WTC11 (cell line): Measurements from ENCODE around the gene ASIC1.

ENCODE experiments used
- CBFB ChIP-seq: sonication (generic); formaldehyde crosslinking; IDR thresholded peaks from 2 replicates; pipeline ENCODE4 v1.8.1; 2022; ENCODE audit warnings: mild to moderate bottlenecking, low read depth, missing genetic modification reagents
- FOXJ3 ChIP-seq: sonication (generic); formaldehyde crosslinking; IDR thresholded peaks from 2 replicates; pipeline ENCODE4 v1.9.0; 2021; ENCODE audit warnings: missing genetic modification reagents, mild to moderate bottlenecking, borderline replicate concordance
- SMAD4 ChIP-seq: sonication (generic); formaldehyde crosslinking; IDR thresholded peaks from 2 replicates; pipeline ENCODE4 v1.8.0; 2022; ENCODE audit warnings: mild to moderate bottlenecking, missing genetic modification reagents
- TCF7 ChIP-seq: sonication (generic); formaldehyde crosslinking; IDR thresholded peaks from 2 replicates; pipeline ENCODE4 v1.8.0; 2022; ENCODE audit warnings: mild to moderate bottlenecking, low read depth, missing genetic modification reagents, moderate library complexity
- ZNF232 ChIP-seq: sonication (generic); formaldehyde crosslinking; IDR thresholded peaks from 2 replicates; pipeline ENCODE4 v1.8.0; 2022; ENCODE audit warnings: mild to moderate bottlenecking, missing genetic modification reagents
- ZNF416 ChIP-seq: fragments of 250-450 bp; sonication (Bioruptor Pico); IDR thresholded peaks from 2 replicates; pipeline ENCODE4 v1.9.0; 2021; ENCODE audit warnings: mild to moderate bottlenecking, inconsistent platforms
- TF ChIP-seq, protein P1 (sequence below): fragments of 200-600 bp; IDR thresholded peaks from 2 replicates; pipeline ENCODE4 v1.8.0; 2022; ENCODE audit warnings: antibody characterized with exemption
- TF ChIP-seq, protein P2 (sequence below): sonication (generic); formaldehyde crosslinking; IDR thresholded peaks from 2 replicates; pipeline ENCODE4 v1.8.0; 2023; ENCODE audit warnings: missing genetic modification reagents
- TF ChIP-seq, protein P3 (sequence below): sonication (generic); formaldehyde crosslinking; IDR thresholded peaks from 2 replicates; pipeline ENCODE4 v1.8.1; 2022; ENCODE audit warnings: mild to moderate bottlenecking, moderate library complexity, missing genetic modification reagents
- TF ChIP-seq, protein P4 (sequence below): sonication (generic); formaldehyde crosslinking; IDR thresholded peaks from 2 replicates; pipeline ENCODE4 v1.8.1; 2023; ENCODE audit warnings: mild to moderate bottlenecking, missing genetic modification reagents, moderate library complexity
- TF ChIP-seq, protein P5 (sequence below): sonication (generic); formaldehyde crosslinking; IDR thresholded peaks from 2 replicates; pipeline ENCODE4 v1.8.1; 2023; ENCODE audit warnings: mild to moderate bottlenecking, missing genetic modification reagents
- TF ChIP-seq, protein P6 (sequence below): sonication (generic); formaldehyde crosslinking; IDR thresholded peaks from 2 replicates; pipeline ENCODE4 v1.8.1; 2023; ENCODE audit warnings: mild to moderate bottlenecking, moderate library complexity, missing genetic modification reagents

DNA sequence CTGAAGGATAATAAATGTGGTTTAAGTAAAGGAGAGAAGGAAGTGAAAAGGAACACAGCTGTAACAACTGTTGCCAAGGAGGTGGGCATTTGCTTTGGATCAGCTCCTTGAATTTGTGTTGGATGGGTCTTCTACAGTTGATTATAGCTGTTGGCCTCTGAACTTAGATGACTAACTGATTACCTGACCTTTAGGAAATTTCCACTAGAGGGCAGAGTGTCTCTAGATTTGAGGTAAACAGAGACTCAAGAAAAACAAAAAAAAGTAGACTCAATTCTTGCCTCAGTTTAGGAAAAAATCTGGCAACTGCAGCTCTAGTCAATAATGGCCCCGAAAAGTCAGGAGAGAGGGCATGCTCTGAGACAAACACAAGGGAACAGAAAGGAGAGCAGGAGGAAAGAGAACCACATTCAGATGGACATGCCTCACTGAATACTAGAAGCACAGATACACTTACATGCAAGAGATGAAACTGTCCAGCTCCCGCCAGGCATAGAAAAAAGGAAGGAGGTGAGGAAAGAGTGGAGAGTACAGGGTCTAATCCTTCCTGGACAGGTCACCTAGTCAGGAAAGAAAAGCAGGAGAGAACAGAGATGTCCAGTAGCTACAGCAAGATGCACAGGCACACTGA lies 75.2 kb downstream of the ASIC1 start:
- TF ChIP-seq, protein P1, sequence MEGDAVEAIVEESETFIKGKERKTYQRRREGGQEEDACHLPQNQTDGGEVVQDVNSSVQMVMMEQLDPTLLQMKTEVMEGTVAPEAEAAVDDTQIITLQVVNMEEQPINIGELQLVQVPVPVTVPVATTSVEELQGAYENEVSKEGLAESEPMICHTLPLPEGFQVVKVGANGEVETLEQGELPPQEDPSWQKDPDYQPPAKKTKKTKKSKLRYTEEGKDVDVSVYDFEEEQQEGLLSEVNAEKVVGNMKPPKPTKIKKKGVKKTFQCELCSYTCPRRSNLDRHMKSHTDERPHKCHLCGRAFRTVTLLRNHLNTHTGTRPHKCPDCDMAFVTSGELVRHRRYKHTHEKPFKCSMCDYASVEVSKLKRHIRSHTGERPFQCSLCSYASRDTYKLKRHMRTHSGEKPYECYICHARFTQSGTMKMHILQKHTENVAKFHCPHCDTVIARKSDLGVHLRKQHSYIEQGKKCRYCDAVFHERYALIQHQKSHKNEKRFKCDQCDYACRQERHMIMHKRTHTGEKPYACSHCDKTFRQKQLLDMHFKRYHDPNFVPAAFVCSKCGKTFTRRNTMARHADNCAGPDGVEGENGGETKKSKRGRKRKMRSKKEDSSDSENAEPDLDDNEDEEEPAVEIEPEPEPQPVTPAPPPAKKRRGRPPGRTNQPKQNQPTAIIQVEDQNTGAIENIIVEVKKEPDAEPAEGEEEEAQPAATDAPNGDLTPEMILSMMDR = no peak
- no peak for TF ChIP-seq ZNF416 (CRISPR knock-in tag)
- TF ChIP-seq, protein P2, sequence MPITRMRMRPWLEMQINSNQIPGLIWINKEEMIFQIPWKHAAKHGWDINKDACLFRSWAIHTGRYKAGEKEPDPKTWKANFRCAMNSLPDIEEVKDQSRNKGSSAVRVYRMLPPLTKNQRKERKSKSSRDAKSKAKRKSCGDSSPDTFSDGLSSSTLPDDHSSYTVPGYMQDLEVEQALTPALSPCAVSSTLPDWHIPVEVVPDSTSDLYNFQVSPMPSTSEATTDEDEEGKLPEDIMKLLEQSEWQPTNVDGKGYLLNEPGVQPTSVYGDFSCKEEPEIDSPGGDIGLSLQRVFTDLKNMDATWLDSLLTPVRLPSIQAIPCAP (CRISPR knock-in tag) = no peak
- TF ChIP-seq, protein P3, sequence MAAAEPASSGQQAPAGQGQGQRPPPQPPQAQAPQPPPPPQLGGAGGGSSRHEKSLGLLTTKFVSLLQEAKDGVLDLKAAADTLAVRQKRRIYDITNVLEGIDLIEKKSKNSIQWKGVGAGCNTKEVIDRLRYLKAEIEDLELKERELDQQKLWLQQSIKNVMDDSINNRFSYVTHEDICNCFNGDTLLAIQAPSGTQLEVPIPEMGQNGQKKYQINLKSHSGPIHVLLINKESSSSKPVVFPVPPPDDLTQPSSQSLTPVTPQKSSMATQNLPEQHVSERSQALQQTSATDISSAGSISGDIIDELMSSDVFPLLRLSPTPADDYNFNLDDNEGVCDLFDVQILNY (CRISPR knock-in tag) = no peak
- TF ChIP-seq, protein P4, sequence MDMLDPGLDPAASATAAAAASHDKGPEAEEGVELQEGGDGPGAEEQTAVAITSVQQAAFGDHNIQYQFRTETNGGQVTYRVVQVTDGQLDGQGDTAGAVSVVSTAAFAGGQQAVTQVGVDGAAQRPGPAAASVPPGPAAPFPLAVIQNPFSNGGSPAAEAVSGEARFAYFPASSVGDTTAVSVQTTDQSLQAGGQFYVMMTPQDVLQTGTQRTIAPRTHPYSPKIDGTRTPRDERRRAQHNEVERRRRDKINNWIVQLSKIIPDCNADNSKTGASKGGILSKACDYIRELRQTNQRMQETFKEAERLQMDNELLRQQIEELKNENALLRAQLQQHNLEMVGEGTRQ (CRISPR knock-in tag) = no peak
- no peak for TF ChIP-seq TCF7 (CRISPR knock-in tag)
- no peak for TF ChIP-seq ZNF232
- no peak for TF ChIP-seq SMAD4 (CRISPR knock-in tag)
- no peak for TF ChIP-seq FOXJ3 (CRISPR knock-in tag)
- TF ChIP-seq, protein P5, sequence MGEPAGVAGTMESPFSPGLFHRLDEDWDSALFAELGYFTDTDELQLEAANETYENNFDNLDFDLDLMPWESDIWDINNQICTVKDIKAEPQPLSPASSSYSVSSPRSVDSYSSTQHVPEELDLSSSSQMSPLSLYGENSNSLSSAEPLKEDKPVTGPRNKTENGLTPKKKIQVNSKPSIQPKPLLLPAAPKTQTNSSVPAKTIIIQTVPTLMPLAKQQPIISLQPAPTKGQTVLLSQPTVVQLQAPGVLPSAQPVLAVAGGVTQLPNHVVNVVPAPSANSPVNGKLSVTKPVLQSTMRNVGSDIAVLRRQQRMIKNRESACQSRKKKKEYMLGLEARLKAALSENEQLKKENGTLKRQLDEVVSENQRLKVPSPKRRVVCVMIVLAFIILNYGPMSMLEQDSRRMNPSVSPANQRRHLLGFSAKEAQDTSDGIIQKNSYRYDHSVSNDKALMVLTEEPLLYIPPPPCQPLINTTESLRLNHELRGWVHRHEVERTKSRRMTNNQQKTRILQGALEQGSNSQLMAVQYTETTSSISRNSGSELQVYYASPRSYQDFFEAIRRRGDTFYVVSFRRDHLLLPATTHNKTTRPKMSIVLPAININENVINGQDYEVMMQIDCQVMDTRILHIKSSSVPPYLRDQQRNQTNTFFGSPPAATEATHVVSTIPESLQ (CRISPR knock-in tag) = no peak
- TF ChIP-seq, protein P6, sequence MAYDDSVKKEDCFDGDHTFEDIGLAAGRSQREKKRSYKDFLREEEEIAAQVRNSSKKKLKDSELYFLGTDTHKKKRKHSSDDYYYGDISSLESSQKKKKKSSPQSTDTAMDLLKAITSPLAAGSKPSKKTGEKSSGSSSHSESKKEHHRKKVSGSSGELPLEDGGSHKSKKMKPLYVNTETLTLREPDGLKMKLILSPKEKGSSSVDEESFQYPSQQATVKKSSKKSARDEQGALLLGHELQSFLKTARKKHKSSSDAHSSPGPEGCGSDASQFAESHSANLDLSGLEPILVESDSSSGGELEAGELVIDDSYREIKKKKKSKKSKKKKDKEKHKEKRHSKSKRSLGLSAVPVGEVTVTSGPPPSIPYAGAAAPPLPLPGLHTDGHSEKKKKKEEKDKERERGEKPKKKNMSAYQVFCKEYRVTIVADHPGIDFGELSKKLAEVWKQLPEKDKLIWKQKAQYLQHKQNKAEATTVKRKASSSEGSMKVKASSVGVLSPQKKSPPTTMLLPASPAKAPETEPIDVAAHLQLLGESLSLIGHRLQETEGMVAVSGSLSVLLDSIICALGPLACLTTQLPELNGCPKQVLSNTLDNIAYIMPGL = no peak
- TF ChIP-seq CBFB (CRISPR knock-in tag) = no peak
